Osteocyte (in vitro differentiated cells): ENCODE data around the gene TFAP2E. TPM values are rescaled to one million over a fixed set of nuclear protein-coding genes. Genes with fewer than 3 reads are reported as not detected.

ENCODE experiments used
- DNase-seq: peaks from one replicate; pipeline ENCODE4 v3.0.0; 2021; ENCODE audit warnings: mixed read lengths; ENCODE audit not compliant: unreplicated experiment; ENCODE audit errors: extremely low spot score
- H3K27ac Mint-ChIP-seq: one replicate; pipeline ENCODE4 v1.8.0; 2021; ENCODE audit warnings: mild to moderate bottlenecking, mixed read lengths; ENCODE audit not compliant: unreplicated experiment
- H3K27me3 Mint-ChIP-seq: one replicate; pipeline ENCODE4 v1.8.0; 2021; ENCODE audit warnings: mixed read lengths; ENCODE audit not compliant: unreplicated experiment
- H3K36me3 Mint-ChIP-seq: one replicate; pipeline ENCODE4 v1.8.0; 2021; ENCODE audit warnings: mixed read lengths; ENCODE audit not compliant: unreplicated experiment
- H3K4me1 Mint-ChIP-seq: one replicate; pipeline ENCODE4 v1.8.0; 2021; ENCODE audit warnings: mixed read lengths; ENCODE audit not compliant: unreplicated experiment
- H3K4me3 Mint-ChIP-seq: one replicate; pipeline ENCODE4 v1.8.0; 2021; ENCODE audit warnings: mild to moderate bottlenecking, moderate library complexity, mixed read lengths; ENCODE audit not compliant: unreplicated experiment
- H3K9me3 Mint-ChIP-seq: one replicate; pipeline ENCODE4 v1.8.0; 2021; ENCODE audit warnings: mixed read lengths; ENCODE audit not compliant: unreplicated experiment
- CTCF ChIP-seq: fragments of 200-600 bp; sonication (generic); IDR thresholded peaks from 2 replicates; pipeline ENCODE4 v1.5.0; 2021; ENCODE audit warnings: antibody characterized with exemption, mild to moderate bottlenecking, moderate library complexity
- total RNA-seq: library from RNA; stranded (reverse); gene quantifications from 2 replicates; pipeline ENCODE4 v1.2.1, GENCODE V29; 2021

TFAP2E gene
- total RNA-seq, 1 donor from 2014 or later: 0.35 TPM

- peak; percentile 4 for TF ChIP-seq CTCF
- H3K4me1 Mint-ChIP-seq: peaks cover 44% of the 10 kb centered on the region
- H3K4me3 Mint-ChIP-seq: peak within 1 kb of the TSS; percentile 98
- H3K27ac Mint-ChIP-seq: peak within 1 kb of the TSS; percentile 93
- no peaks in the 10 kb centered on the region for H3K9me3 Mint-ChIP-seq
- no peaks in the 10 kb centered on the region for H3K27me3 Mint-ChIP-seq
- H3K36me3 Mint-ChIP-seq: peaks cover 19% of the 10 kb centered on the region
- DNase-seq: no peak
Measured at GRCh38 chr1:35557118-35557610, 15.9 kb upstream of the TFAP2E start, which contains the start of gene KIAA0319L. Gene KIAA0319L, minus strand, starts transcription at chr1:35557403. Its CDS starts 2,912 bp downstream, at chr1:35554491.

GRCh38 chr1:35557611-35558373 lies 15.3 kb upstream of the TFAP2E start, which contains the start of gene NCDN:
Gene NCDN, plus strand, starts transcription at chr1:35557799. Its CDS starts 392 bp downstream, at chr1:35558191.
- peaks cover 44% of the 10 kb centered on the region for H3K4me1 Mint-ChIP-seq
- peak within 1 kb of the TSS; percentile 98 for H3K4me3 Mint-ChIP-seq
- peak; percentile 99 for DNase-seq
- no peaks in the 10 kb centered on the region for H3K27me3 Mint-ChIP-seq
- peaks cover 14% of the 10 kb centered on the region for H3K36me3 Mint-ChIP-seq
- no peak for TF ChIP-seq CTCF
- H3K27ac Mint-ChIP-seq: peak within 1 kb of the TSS; percentile 93
- H3K9me3 Mint-ChIP-seq: no peaks in the 10 kb centered on the region

DNA sequence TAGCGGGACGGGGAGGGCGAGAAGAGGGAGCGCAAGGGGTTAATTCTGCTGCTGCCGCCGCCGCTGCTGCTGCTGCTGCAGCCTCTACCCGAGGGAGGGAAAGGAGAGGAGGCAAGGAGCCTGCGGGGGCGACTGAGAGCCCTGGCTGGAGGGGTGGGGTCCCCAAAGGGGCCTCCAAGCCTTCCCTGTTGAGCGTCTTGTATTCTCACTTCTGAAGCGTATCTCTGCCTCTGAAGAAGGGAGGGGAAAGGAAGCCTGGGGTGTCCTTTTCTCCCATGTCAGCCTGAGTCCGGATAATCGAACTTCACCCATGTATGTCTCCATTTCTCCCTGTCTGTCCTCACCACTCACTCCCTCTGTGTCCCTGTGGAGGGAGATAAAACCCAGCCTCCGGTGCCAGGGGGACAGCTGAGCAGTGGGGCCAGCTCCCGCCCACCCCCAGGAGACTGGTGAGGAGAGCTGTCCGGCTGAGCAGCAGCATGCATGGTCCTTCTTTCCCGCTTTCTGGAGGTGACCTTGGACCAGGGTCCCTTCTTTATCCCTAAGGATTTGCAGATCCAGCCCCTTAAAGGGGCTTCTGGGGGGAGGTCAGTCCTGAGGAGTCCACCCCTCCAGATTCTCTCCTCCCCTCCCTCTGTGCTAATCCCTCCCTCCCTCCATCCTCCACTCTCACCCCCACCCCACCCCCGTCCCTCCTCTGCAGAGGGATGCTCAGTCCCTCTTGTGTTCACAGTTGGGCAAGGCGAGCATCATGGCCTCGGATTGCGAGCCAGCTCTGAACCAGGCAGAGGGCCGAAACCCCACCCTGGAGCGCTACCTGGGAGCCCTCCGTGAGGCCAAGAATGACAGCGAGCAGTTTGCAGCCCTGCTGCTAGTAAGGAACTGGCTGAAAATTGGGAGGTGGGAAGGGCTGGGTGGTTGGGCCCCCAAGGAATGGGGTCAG lies 14.5 kb upstream of the TFAP2E start:
- Mint-ChIP-seq H3K4me1 (peaks cover 41% of the 10 kb centered on the region), H3K27ac (peak overlapping the region; percentile 93), H3K9me3 (no peaks in the 10 kb centered on the region), H3K27me3 (no peaks in the 10 kb centered on the region), H3K36me3 (peaks cover 9% of the 10 kb centered on the region), H3K4me3 (peak overlapping the region; percentile 98)
- TF ChIP-seq CTCF: peak; percentile 6
- DNase-seq: no peak

GRCh38 chr1:35559317-35559944 lies 13.7 kb upstream of the TFAP2E start:
- Mint-ChIP-seq H3K27ac (peak overlapping the region; percentile 5), H3K27me3 (no peaks in the 10 kb centered on the region), H3K36me3 (peaks cover 7% of the 10 kb centered on the region), H3K4me1 (peaks cover 37% of the 10 kb centered on the region), H3K4me3 (peak overlapping the region; percentile 18), H3K9me3 (no peaks in the 10 kb centered on the region)
- no peak for DNase-seq
- TF ChIP-seq CTCF: no peak
